GM18520 (cell line): Measurements from ENCODE around the gene DCAF17.
"Not testable (repeated sequence)": the region's sequence is repeated elsewhere in the genome, so short reads cannot be mapped to it uniquely, and the experiment has no call there.

Experiments used
- ATAC-seq: cut with Tn5 transposase; IDR thresholded peaks from one replicate; pipeline ENCODE4 v1.9.1; 2021; ENCODE audit not compliant: unreplicated experiment

The DCAF17 gene

DNA sequence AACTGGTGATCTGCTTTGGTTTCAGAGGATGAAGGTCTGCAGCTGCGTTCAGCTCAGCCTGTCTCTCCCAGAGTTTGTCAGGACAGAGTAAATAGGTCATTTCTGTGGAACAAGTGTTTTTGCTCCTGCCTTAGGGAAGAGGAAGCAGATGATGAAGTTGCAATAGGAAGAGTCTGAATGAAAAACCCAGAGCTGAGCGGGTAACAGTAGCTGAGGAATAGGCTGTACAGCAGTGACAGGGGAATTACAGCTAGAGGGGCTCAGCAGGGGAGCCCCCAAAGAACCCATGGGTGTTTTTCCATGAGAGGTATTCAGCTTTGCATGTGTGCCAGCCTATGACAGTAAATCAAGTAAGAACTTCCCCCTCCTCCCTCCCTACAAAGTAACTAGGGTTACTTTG lies 78.0 kb downstream of the DCAF17 start:
- no peak for ATAC-seq

GRCh38 chr2:171512683-171513195 lies 78.7 kb downstream of the DCAF17 start:
- no peak for ATAC-seq

- ATAC-seq, result no peak
These were observed 79.7 kb downstream of the DCAF17 start for GRCh38 chr2:171513719-171514160.

GRCh38 chr2:171514908-171515582 lies 81.0 kb downstream of the DCAF17 start:
- ATAC-seq, result no peak

DNA sequence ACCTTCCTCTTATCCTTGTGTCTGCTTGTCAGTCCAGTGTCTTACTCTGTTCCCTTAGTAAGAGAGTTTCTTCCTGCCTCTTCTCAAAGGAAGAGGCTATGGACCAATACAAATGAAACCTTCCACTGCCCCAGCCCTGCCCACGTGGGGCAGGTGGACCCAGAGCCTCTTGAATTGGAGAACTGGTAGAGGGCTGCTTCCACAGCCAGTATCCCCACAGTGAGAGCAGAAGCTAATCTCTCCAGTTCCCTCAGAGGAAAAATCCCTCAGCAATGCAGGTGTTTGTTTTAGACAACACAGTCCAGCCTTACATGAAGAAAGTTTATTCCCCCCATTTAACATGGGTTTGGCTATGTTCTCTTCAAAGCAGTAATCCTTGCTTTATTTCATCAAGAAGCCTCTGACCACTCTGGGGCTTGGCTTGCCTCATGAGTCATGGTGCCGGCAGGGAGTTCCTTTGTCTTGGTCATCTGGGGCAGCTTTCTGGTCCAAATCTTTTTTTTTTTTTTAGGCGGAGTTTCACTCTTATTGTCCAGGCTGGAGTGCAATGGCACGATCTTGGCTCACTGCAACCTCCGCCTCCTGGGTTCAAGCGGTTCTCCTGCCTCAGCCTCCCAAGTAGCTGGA lies 81.8 kb downstream of the DCAF17 start:
- no peak for ATAC-seq

DNA sequence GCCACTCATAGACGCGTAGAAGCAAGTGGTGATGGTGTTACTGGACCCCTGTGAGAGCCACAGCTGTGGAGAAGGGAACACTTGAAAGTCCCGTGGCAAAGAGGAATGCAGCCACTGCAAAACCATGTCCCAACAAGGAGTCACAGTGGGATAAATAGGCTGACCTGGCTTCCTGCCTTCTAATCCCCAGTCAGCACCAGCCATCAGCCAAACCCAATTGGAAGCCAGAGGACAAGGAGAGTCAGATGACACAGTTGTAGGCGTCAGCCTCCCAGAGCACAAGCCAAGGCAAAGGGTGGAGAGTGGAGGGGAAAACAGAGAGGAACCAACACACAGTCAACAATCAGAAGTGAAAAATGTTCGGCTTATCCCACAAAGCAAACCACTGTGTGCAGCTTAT lies 82.8 kb downstream of the DCAF17 start:
- no peak for ATAC-seq

DNA sequence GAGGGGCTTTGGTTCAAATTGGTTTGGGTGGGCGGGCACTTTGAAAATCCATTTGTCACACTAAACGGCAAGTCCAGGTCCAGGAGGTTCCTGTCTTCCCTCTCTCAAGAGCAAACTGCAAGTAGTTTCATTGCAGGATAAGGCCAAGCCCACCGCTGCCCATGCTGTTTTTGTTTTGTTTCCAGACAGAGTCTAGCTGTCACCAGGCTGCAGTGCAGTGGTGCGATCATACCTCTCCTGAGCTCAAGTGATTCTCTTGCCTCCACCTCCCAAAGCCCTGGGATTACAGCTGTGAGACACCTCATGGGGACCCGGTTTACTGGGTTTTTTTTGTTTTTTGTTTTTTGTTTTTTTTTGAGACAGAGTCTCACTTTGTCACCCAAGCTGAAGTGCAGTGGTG lies 86.4 kb downstream of the DCAF17 start:
- no peak for ATAC-seq

- no peak for ATAC-seq
These were observed 87.5 kb downstream of the DCAF17 start for GRCh38 chr2:171521361-171522051.

GRCh38 chr2:171522052-171522787 lies 88.2 kb downstream of the DCAF17 start, which contains the start of gene CYBRD1:
Gene CYBRD1, plus strand, starts transcription at chr2:171522474. Its CDS starts 72 bp downstream, at chr2:171522546.
- peak; percentile 37 for ATAC-seq

DNA sequence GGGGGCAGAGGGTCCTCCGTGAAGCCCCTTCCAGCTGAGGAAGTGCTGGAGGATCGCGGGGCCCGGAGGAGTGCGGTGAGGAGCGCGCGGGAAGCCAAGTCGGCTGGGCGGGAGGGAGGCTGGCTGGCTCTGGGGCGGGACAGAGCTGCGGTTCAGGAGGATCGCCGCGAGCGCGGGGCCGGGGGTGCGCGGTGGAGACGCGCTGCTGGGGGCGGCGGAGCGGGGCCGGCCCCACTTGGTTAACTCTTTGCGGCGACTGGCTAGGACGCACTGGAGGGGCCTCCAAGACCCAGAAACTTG lies 88.7 kb downstream of the DCAF17 start:
- ATAC-seq, result no peak

DNA sequence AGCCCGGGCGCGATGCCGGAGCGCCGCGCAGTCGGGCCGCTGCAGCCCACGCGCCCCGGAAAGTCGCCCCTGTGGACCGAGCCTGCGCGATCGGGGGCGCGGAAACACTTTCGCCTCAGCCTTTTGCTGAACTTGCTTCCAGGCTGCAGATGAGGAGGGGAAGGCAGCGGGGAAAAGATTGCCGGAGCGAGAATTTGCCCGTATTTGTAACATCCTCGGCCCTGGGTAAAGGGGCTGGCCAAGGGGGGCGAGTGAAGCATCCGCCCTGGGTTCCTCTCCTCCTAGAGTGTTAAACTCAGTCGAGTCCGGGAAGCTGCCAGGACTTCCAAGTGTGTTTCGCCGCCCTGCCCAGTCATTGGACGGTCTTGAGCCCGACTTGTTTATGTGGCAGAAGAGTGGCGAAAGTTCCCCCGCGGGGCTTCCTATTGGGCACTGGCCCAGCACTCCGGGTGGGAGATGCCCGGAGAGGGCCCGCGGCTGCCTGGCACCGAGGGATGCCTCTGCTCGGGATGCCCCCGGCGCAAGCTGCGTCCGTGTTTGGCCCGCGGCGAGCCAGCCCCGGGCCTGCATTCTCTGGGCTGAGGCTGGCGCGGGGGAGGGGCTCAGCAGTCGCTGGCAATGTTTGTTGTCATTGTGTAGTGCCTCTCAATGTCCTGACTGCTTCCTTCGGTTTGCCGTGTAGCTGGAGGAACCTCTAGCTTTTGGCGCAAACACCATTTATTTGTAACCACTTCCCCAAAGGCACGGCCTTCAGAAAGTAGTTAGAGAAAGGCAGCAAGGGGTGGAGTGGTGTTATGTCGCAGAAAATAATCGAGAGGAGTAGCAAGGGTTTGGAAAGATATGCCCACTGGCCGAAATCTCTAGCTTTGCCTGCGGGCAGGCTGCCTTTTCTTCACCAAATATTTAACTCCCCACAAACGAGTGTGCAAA lies 89.3 kb downstream of the DCAF17 start:
- ATAC-seq, result no peak

DNA sequence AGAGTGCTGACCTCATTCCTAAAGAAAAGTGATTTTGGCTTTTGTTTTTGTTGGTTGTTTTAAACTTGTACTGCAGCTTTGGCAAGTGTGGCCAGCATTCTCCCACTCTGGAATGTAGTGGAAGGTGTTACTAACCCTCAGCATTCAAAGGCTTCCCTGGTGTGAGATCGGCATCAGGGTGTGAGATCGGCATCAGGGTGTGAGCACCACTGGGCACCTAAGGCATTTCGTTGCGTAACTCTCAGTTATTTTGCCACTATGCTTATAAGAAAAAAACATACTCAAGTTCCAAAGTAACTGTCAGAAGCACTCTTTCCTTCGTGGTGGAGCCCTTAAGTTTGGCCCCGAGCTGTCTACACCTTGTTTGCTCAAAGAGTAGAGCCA lies 90.0 kb downstream of the DCAF17 start:
- ATAC-seq, result no peak

DNA sequence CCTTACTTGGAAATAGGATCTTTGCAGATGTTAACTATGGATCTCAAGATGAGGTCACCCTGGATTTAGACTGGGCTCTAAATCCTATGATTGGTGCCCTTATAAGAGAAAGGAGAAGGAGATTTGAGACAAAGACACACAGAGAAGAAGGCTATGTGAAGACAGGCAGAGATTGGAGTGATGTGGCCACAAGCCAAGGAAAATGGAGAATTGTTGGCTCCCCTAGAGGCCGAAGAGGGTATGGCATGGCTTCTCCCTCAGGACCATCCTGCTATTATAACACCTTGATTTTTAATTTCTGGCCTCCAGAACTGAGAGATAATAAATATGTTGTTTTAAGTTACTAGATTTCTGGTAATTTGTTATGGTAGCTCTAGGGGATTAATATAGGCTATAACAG lies 95.9 kb downstream of the DCAF17 start:
- no peak for ATAC-seq

GRCh38 chr2:171530378-171530777 lies 96.4 kb downstream of the DCAF17 start:
- ATAC-seq, result no peak

- not testable (repeated sequence) for ATAC-seq
These were observed 96.8 kb downstream of the DCAF17 start for GRCh38 chr2:171530859-171531258.

GRCh38 chr2:171531291-171531690 lies 97.3 kb downstream of the DCAF17 start:
- no peak for ATAC-seq

DNA sequence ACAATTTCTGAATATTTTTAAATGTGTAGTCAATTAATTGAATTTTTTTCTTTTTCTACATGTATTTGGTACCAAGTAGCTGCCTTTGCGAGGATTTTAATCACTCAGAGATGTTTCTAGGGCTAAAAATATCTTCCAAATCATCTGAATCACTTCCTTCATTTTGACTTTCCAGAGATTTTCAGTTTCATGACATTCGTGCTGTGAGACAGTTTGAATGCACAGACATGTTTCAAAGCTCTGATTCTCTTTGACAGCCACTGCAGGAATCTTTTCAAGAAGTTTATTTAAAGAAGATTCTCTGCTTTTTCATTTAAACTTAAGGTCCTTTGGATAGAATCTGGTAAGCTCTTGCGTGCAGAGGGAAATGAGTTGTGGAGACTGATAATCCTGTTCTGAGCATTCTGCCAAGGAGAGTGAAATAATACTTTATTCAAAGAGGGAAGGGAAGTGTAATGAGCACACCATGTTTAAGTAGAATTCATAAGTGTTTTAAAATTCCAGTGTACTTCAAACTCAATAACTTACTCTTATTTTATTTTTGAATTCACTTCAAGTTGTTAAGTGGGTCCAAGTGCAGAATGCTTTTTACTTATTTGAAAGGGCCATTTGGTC lies 97.9 kb downstream of the DCAF17 start:
- no peak for ATAC-seq

GRCh38 chr2:171533331-171533730 lies 99.3 kb downstream of the DCAF17 start:
- ATAC-seq, result no peak
